GM18519 (cell line): ENCODE results near the gene METTL3.
A peak's percentile ranks its signal among the peaks of the same experiment; 100 is the strongest.

Experiments
- ATAC-seq: cut with Tn5 transposase; IDR thresholded peaks from one replicate; pipeline ENCODE4 v1.9.1; 2021; ENCODE audit warnings: mild to moderate bottlenecking, moderate library complexity; ENCODE audit not compliant: unreplicated experiment, low FRiP score

The METTL3 gene

DNA sequence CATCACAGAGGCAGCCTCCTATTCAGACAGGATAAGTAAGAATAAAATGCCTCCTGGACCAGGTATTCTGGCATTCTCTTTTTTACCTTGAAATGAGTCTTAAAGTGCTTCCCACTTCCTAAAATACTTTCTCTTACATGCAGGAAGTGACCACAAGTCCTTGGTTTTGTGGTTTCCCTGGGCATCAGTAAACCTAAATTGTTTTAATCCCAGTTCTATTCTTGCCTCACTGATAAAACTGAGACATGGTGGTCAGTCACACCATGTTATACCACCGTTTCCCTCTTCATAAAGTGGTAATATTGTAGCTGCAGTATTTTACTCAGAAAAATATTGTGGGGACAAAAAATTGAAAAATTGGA, 16.2 kb upstream of the METTL3 start:
- ATAC-seq: no peak

- no peak for ATAC-seq
These were observed 15.7 kb upstream of the METTL3 start for GRCh38 chr14:21526672-21527317.

- no peak for ATAC-seq
These were observed 15.0 kb upstream of the METTL3 start, which contains the start of gene SALL2 for GRCh38 chr14:21525962-21526671. TSS of gene SALL2 (minus strand) at chr14:21526346. CDS start at chr14:21526127, 219 bp downstream.

GRCh38 chr14:21525571-21525961, 14.4 kb upstream of the METTL3 start:
- no peak for ATAC-seq

GRCh38 chr14:21524575-21525490, 13.7 kb upstream of the METTL3 start:
- no peak for ATAC-seq

- ATAC-seq: no peak
These were observed 12.1 kb upstream of the METTL3 start for GRCh38 chr14:21523203-21523602.

DNA sequence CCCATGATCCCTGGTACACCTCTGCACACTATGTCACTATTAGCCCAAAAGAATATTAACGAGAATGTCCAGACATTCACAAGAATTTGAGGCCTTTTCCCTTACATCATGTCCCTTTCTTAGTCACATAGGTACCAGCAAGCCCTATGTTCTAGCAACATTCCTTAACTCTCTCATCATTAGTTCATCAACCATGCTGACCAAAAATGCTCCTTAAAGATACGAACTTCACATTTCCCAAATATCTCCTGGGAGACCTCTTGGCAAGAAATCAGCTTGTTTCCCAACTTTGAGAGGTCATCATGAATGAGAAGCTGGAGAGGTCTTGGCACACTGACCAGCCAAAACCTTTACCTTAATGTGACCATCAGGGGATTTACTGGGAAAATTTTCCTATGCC, 10.4 kb upstream of the METTL3 start:
- no peak for ATAC-seq

DNA sequence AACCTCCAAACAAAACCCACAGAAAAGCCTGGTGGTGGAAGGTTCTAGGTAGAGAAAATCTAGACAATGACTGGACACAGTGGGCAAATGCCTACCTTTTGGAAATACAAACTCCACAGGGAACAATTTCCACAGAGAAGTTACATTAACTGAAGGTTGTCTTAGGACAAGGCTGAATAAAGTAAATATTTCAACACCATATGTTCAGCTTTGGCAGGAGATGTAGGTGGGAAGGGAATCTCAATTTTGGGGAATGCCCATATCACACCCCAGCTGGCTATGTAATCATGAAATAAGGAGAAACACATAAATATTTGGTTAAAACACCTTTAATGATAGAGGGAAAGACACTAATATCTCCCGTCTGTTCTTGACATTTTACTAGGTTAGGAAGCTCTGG, 9.6 kb upstream of the METTL3 start:
- no peak for ATAC-seq

GRCh38 chr14:21518725-21519124, 7.6 kb upstream of the METTL3 start:
- no peak for ATAC-seq

- ATAC-seq: no peak
These were observed 3.2 kb upstream of the METTL3 start for GRCh38 chr14:21514341-21514740.

GRCh38 chr14:21509432-21510143, 1.6 kb downstream of the METTL3 start:
- ATAC-seq: no peak

DNA sequence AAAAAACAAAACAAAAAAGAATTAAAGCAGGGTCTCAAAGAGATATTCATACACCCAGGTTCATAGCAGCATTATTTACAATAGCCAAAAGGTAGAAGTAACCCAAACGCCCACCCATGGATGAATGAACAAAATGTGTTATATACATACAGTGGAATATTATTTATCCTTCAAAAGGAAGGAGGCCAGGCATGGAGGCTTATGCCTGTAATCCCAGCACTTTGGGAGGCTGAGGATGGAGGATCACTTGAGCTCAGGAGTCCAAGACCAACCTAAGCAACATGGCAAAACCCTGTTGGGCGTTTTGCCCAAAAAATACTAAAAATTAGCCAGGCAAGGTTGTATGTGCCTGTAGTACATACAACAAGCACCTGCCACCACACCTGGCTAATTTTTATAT, 4.6 kb downstream of the METTL3 start:
- no peak for ATAC-seq

DNA sequence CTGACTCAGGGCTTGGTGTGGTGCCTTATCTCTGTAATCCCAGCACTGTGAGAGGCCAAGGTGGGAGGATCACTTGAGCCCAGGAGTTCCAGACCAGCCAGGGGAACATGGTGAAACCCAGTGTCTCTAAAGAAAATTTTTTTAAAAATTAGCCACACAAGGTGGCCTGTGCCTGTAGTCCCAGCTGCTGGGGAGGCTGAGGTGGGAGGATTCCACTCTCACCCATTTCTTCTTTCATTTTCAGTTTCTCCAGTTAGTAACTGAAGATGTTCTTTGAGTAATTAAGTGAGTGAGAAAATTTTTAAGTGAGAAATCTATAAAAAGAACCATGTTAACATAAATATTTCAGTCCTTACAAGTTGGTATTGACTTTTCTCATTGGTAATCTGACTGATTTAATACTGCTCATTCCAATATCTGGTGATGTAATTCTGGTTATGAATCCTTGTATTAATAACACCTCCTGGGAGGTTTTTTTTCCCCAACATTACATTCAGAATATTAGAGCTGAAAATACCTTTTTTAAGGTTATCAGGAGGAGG, 6.1 kb downstream of the METTL3 start:
- ATAC-seq: peak; percentile 70

GRCh38 chr14:21503376-21503775, 7.8 kb downstream of the METTL3 start:
- ATAC-seq: no peak

GRCh38 chr14:21501568-21501967, 9.6 kb downstream of the METTL3 start:
- no peak for ATAC-seq

DNA sequence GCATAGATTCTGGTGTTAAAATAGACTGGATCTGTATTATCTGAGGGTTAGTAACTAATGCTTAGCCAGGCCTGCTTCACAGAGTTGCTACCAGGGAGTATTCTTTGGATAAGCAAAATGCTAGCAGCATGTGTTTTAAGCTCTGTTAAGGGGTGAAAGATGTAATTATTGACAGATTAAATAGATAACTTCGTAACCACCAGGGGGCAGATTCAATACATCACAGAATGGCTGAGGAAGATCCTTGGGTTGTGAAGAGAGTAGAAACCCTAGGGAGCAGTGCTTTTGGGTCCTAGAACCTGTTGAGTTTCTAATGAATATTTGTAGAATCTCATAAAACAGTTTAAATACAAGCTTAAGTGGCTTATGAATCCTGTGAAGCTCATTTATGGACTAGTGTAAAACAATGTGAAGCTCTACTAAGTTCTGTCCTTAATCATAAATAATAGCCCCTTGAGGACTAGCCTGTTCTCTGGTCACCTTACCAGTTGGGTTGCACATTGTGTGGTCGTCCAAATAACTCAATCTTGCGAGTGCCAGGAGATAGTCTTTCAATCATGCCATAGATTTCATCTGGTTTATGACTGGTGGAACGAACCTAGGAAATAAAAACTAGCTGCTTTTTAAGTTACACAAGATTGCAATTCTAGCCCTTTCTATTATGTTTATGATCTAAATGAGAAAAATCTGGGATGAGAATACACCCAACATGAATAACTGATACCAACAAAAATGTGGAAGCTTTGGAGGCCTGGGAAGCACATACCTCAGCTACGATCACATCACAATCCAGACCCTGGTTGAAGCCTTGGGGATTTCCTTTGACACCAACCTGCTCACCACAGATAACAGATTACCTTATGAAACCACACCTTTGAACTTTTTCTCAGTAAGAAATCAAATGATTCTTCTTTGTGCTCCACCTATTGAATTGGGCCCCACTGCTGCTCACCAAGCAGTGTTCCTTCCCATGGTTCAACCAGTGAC, 12.3 kb downstream of the METTL3 start:
- ATAC-seq: no peak

GRCh38 chr14:21496453-21496852, 14.7 kb downstream of the METTL3 start:
- no peak for ATAC-seq

DNA sequence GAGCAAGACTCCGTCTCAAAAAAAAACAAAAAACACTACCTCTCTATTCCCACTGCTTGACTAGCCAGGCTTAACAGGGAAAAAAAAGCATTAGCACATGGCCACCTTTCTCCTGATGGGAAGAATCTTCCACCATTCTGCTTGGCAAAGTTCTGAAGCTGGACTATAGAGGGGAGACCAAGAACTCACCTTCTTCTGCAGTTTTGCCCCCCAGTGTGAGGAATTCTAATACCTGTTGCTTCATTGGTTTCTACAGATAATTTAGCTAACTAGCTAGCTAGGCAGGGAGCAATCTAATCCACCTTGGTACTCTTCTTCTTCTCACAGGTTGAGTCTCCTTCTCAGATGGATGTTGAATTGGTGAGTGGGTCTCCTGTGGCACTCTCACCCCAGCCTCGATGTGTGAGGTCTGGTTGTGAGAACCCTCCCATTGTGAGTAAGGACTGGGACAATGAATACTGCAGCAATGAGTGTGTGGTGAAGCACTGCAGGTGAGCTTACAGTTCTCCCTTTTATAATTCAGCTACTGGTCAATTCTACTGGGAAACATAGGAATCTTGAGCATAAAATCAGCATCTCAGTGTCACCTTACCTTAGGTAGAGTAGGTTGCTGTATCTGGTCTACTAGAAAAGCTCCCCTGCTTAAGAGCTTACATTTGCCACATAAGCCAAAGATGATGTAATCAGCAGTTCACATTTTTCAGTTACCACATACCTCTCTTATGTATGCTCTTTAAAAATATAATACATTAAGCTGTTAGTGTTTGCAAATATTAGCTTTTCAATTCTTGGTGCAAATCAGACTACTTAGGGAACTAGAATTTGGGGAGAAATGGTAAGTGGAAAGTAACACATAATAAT, 16.0 kb downstream of the METTL3 start:
- no peak for ATAC-seq
